NCI-H748 treated with DMSO at 0.1 percent for 48 hours (cell line): ENCODE measurements around the gene PPP1R13B.
A peak's percentile ranks its signal among the peaks of the same experiment; 100 is the strongest.
"Not testable (repeated sequence)": the region's sequence is repeated elsewhere in the genome, so short reads cannot be mapped to it uniquely, and the experiment has no call there.

ENCODE experiments used
- DNase-seq: peaks from one replicate; lab custom pipeline; 2025; lab: John Stamatoyannopoulos, UW

Gene PPP1R13B

DNA sequence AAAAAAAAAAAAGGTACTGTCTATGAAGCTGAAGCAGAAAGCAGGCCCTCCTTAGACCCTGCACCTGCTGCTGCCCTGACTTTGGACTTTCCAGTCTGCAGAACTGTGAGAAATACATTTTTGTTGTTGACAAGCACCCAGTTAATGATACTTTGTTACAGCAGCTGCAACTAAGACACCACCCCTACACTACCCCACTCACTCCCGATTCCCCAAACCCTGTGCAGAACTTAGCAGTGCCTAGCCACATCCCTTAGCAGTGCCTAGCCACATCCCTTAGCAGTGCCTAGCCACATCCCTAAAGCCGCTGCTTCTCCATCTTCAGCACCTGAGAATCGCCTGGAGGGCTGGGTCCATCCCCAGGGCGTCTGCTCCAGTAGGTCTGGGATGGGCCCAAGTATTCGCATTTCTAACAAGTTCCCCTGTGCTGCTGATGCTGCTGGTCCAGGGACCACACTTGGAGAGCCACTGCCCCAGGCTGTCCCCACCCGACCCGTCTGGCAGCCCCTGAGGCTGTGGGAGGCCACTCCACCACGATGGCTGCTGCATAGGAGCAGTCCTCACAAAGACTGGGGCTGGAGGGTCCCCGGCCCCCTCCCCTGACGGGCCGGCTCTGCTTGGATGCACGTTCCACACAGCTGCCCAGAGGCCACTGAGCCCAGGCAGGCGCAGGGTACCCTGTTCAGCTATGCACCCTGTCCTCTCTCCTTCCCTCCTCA, 10.8 kb upstream of the PPP1R13B start:
- no peak for DNase-seq

DNA sequence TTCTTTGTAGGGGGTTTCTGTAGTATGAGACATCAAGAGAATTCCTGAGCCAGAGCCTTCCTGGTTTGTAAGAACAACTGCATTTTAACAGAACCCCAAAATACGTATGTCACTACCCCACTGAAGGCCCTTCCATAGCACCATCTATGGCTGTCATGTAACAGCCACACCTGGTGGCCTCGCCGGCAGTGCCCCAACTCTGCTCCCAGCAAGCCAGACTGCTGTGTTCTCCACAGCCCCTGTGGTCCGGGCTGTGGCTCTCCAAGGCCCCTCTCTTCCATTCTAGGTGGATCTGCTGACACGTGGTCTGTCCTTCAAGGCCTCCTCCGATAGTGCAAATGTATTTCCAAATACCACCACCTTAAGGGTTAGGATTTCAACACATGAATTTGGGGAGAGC, 9.9 kb upstream of the PPP1R13B start:
- no peak for DNase-seq

DNA sequence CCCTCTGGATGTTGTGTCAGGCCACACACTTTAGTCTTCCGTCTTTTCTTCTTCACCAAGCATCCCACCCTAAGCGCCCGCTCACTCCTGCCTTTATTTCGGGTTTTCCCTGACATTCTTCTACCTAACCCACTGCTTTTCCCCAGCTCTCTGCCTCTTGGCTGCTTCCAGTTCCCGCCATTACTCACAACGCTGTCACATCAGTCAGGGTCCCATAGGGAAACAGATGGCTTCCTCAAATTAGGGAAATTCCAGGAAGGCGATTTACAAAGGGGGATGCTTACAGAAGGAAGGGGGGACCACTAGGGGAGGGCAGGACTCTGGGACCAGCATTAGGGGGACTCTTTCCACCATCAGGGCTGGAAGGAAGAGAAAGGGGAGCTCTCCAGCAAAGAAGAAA, 9.2 kb upstream of the PPP1R13B start:
- DNase-seq = no peak

GRCh38 chr14:103856105-103856504, 8.7 kb upstream of the PPP1R13B start:
- no peak for DNase-seq

GRCh38 chr14:103855734-103856095, 8.3 kb upstream of the PPP1R13B start:
- DNase-seq = no peak

- DNase-seq = peak; percentile 83
These were observed 7.7 kb upstream of the PPP1R13B start for GRCh38 chr14:103854822-103855733.

DNA sequence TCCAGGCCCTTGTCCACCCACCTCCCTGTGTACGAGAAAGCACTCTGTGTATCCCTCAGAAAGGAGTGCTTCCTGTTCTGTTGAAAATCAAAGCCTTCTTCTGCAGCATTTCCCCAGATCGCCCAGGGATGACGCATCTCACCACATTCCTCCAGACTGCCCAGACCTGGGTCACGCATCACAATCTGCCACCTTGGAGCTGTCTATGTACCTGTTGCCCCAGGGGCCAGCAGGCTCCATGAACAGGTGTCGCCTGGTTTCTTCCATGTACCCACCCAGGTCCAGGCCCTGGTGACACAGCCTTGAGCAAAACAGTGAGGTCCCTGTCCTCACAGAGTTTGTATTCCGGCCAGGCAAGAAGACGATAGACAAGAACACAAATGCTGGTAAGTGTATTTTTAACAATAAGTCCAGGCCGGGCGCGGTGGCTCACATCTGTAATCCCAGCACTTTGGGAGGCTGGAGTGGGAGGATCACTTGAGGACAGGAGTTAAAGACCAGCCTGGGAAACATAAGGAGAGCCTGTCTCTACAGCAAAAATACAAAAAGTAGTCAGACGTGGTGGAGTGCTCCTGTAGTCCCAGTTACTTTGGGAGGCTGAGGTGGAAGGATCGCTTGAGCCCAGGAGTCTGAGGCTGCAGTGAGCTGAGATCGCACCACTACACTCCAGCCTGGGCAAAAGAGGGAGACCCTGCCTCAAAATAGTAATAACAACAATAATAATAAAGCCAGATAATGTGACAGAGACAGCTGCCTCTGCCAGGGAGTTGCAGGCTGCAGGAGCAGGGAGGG, 6.8 kb upstream of the PPP1R13B start:
- no peak for DNase-seq

- no peak for DNase-seq
These were observed 1.9 kb upstream of the PPP1R13B start for GRCh38 chr14:103849151-103849886.

GRCh38 chr14:103848175-103849077, 1.1 kb upstream of the PPP1R13B start:
- DNase-seq = no peak

DNA sequence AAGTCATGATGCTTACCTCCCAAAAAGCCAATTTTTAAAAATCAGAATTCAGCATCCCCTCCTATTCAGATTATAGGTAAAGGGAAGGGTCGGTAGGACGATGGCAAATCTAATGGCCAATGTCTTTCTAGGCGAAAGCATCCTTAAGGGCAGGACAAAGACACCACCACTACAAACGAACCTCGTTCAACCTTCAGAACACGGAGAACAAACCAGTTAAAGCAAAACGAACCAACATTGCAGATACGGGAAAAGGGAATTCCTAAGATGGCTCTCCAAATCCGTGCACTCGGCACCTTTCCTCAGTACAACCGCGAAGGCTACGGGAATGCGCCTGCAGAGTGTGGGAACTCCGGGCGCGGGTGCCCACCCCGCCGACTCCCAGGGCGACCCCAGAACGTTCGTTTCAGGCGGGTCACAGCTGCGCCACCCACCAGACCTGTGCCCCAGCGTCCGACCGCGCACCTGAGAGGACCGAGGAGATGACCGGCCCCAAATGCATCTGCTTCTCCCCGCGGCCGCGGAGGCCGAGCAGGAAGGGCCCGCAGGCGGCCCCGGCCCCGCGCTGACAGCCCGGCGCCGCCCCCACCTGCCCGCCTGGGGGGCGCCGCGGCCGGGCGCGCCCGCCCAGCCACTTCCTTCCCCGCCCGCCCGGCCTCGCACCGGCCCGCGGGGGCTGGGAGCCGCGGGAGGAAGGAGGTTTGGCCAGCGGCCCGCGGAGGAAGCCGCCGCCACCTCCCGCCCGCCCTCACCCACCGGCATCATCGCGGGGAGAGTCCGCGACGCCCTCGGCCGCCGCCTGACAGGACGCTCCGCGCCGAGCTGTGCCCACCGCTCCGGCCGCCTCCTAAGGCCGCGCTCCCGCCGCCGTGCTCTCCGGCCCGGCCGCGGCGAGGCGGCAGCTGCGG, 578 bp downstream of the PPP1R13B start:
- DNase-seq = peak; percentile 31

DNA sequence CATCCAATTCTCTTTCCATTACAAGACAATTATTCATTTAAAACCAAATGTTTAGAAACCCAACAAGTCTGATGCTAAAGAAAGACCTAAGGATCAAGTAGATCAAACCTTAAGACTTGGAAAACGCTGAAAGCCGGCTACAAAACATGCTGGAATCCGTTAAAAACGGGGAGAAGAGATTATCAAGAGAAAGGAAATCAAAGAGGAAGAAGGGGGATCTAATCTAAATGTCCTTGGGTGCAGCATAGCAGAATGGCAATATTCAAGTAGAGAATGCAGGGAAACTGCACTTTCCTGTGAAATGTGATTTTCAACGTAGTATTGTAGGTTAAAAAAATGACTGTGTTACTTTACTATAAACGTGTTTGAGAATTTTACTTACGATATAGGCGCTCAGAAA, 1.3 kb downstream of the PPP1R13B start:
- no peak for DNase-seq

- DNase-seq = no peak
These were observed 2.0 kb downstream of the PPP1R13B start for GRCh38 chr14:103845327-103845726.

DNA sequence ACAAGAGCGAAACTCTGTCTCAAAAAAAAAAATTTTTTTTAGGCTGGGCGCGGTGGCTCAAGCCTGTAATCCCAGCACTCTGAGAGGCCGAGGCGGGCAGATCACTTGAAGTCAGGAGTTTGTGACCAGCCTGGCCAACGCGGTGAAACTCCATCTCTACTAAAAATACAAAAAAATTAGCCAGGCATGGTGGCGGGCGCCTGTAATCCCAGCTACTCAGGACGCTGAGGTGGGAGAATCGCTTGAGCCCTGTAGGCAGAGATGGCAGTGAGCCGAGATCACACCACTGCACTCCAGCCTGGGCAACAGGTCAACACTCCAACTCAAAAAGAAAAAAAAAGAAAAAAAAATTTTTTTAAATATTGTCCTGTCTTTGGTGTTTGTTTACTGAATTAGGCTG, 6.1 kb downstream of the PPP1R13B start:
- not testable (repeated sequence) for DNase-seq

GRCh38 chr14:103840014-103840413, 7.4 kb downstream of the PPP1R13B start:
- no peak for DNase-seq

GRCh38 chr14:103839579-103839978, 7.8 kb downstream of the PPP1R13B start:
- no peak for DNase-seq

DNA sequence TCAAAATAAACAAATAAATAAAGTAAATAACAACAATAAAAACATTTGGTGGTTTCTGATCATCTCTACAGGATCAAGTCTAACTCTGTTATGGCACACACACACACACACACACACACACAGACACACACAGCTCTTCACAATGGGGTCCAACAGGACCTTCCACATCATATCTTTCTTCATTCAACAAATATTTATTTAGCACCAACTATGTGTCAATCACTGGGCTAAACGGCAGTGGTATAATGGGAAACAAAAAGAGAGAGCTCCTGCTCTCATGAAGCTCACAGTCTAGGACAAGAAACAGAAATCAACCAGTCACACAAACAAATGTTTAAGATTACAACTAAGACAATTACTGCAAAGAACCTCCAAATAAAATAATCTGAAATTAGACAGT, 9.3 kb downstream of the PPP1R13B start:
- DNase-seq = no peak

DNA sequence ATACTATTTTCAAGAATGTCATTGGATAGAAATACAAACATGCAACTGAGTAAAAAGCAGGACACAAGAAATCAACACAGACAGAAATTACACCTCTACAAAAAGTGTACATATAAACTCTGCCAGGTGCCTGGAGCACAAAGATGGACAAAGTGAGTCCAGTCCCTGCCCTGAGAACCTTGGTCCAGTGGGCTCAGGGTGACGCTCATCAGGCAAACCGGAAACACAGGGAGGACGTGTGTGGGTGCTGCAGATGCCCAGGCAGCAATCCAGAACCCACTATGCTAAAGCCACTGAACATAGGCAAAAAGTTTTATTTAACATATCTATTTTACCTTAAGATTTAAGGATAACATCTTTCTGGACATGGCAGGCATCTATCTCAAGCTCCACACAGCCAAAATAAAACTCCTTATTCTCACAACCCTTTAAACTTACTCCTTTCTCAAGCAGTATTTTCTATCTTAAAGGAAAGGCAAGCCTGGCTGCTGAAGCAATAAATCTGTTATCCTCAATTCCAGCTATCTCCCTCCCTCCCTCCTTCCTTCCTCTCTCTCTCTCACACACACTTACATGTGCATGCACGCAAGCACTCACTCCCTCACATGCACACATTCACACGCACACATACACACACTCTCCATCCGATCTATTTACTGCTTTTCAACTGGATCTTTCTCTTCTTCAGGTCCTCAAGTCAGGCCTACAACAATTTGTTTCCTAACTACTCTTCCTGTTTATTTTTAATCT, 10.2 kb downstream of the PPP1R13B start:
- no peak for DNase-seq

DNA sequence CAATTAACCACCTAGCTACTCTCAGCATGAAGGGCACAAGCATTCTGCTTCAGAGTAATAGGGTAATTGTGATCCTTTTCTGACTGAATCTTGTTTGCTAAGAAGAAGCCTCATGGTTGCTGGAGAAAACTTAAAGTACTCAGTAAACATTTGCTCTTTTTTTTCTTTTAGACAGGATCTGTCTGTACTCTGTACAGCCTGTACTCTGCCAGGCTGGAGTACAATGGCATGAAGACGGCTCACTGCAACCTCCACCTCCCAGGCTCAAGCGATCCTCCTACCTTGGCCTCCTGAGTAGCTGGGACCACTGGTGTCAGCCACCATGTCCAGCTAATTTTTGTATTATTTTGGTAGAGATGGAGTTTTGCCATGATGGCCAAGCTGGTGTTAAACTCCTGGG, 12.4 kb downstream of the PPP1R13B start:
- DNase-seq = no peak

DNA sequence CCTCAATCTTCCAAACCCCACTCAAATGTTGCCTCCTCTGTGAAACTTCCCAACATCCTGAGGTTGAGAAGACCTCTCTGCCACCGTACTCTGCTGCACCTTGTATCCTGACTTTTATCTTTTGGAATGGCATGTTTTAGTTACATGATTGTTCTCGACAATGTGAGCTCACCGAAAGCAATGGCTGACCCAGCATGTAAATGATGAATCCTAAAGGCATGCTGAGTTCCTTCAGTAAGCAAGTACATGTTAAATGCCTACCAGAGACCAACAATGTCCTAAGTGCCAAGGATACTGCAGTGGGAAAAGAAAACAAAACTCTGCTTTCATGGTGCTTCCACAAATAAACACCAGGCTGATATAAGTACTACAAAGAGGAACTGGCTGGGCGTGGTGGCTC, 13.7 kb downstream of the PPP1R13B start:
- no peak for DNase-seq
